ENCODE measurements around the gene C1orf146.

GRCh38 chr1:92192246-92192645, 25.5 kb upstream of the C1orf146 start:
- TF ChIP-seq, protein P1, sequence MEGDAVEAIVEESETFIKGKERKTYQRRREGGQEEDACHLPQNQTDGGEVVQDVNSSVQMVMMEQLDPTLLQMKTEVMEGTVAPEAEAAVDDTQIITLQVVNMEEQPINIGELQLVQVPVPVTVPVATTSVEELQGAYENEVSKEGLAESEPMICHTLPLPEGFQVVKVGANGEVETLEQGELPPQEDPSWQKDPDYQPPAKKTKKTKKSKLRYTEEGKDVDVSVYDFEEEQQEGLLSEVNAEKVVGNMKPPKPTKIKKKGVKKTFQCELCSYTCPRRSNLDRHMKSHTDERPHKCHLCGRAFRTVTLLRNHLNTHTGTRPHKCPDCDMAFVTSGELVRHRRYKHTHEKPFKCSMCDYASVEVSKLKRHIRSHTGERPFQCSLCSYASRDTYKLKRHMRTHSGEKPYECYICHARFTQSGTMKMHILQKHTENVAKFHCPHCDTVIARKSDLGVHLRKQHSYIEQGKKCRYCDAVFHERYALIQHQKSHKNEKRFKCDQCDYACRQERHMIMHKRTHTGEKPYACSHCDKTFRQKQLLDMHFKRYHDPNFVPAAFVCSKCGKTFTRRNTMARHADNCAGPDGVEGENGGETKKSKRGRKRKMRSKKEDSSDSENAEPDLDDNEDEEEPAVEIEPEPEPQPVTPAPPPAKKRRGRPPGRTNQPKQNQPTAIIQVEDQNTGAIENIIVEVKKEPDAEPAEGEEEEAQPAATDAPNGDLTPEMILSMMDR (IDR thresholded peaks at IDR 0.05), result no peak
- TF ChIP-seq EZH2 (IDR thresholded peaks at IDR 0.05) (no peak), EZH2phosphoT487 (IDR thresholded peaks at IDR 0.05) (no peak)
